Omental fat pad (tissue), 4 donors: ENCODE data around the gene KDM1A. TPM values are rescaled to one million over a fixed set of nuclear protein-coding genes. Genes with fewer than 3 reads are reported as not detected.

ENCODE experiments used
- ATAC-seq: fragments of 150-250 bp; one replicate; pipeline ENCODE4 v1.9.1; 2016; ENCODE audit warnings: mild to moderate bottlenecking, moderate library complexity; ENCODE audit not compliant: low FRiP score
- DNase-seq: peaks from one replicate; pipeline ENCODE4 v3.0.0-alpha.2; 2019; ENCODE audit warnings: low spot score
- CTCF ChIP-seq, 3 donors: fragments of 450-650 bp; IDR thresholded peaks; one replicate each; pipeline ENCODE4 v1.5.1; 2016 to 2017; ENCODE audit warnings: antibody characterized with exemption in 3 of 3, mild to moderate bottlenecking in 3 of 3, moderate library complexity in 2 of 3
- total RNA-seq, 4 donors: library from RNA; depleted of rRNA; stranded (reverse); fragments of >200 nt; gene quantifications; one replicate each; pipeline ENCODE4 v1.1.0, GENCODE V29; 2016

KDM1A gene
- total RNA-seq, 4 donors from 2014 or later, result 34.1 to 48.2 (median 39.6) TPM

- DNase-seq (no peak), ATAC-seq (peak; percentile 65)
- TF ChIP-seq CTCF (IDR thresholded peaks at IDR 0.05), result no peak
These were observed 80.9 kb downstream of the KDM1A start for GRCh38 chr1:23100074-23100748.

- no peak for TF ChIP-seq CTCF (IDR thresholded peaks at IDR 0.05)
- ATAC-seq, result peak; percentile 56
- DNase-seq, result no peak
These were observed 82.0 kb downstream of the KDM1A start for GRCh38 chr1:23101101-23101827.

- TF ChIP-seq CTCF (IDR thresholded peaks at IDR 0.05), result no peak
- no peak for ATAC-seq
- no peak for DNase-seq
These were observed 82.6 kb downstream of the KDM1A start for GRCh38 chr1:23101887-23102286.

GRCh38 chr1:23102289-23102688 lies 83.0 kb downstream of the KDM1A start:
- ATAC-seq (no peak), DNase-seq (no peak)
- no peak for TF ChIP-seq CTCF (IDR thresholded peaks at IDR 0.05)

- ATAC-seq (no peak), DNase-seq (no peak)
- TF ChIP-seq CTCF (IDR thresholded peaks at IDR 0.05), result no peak
These were observed 84.0 kb downstream of the KDM1A start for GRCh38 chr1:23103001-23103889.

GRCh38 chr1:23108918-23109533 lies 89.8 kb downstream of the KDM1A start:
- ATAC-seq (no peak), DNase-seq (no peak)
- TF ChIP-seq CTCF (IDR thresholded peaks at IDR 0.05), result no peak
